GM12891 (cell line): ENCODE results near the gene ATP13A4.

Experiments used
- POLR2AphosphoS5 ChIP-seq: IDR thresholded peaks from 2 replicates; pipeline ENCODE4 v1.6.1; 2011; ENCODE audit warnings: low read depth, low read length, control low read depth
- TAF1 ChIP-seq: IDR thresholded peaks from 2 replicates; pipeline ENCODE4 v1.6.1; 2011; ENCODE audit warnings: low read depth, low read length, control low read depth

DNA sequence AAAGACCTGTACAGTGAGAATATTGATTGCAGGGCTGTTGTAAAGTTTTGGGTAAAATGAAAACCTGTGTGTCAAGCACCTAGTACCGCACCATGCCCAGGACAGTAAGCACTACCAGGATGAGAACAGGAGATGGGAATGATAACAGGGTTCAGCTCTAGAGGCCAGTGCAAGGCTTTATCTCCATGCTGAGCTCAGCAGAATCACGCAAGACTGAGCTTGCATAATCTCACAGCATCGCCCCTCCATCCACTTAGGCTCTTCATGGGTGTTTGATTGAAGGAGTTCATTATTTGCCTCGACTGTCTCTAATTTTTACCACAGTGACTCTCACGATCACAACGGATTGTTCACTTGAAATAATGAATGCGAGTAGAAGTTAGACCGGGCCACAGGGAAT lies 179.1 kb downstream of the ATP13A4 start:
- TF ChIP-seq TAF1 = no peak
- TF ChIP-seq POLR2AphosphoS5 = no peak
